Hepatocyte (in vitro differentiated cells): Measurements from ENCODE around the gene RPS21. TPM values are rescaled to one million over a fixed set of nuclear protein-coding genes. Genes with fewer than 3 reads are reported as not detected.

Experiments
- DNase-seq: peaks from one replicate; pipeline ENCODE4 v3.0.0-alpha.2; 2016; ENCODE audit warnings: low spot score
- H2AFZ ChIP-seq: fragments of 200-600 bp; sonication (generic); 2 replicates; pipeline ENCODE4 v1.6.0; 2016; ENCODE audit warnings: antibody characterized with exemption, mild to moderate bottlenecking
- H3K27ac ChIP-seq: fragments of 200-600 bp; sonication (generic); 2 replicates; pipeline ENCODE4 v1.5.1; 2016; ENCODE audit warnings: mild to moderate bottlenecking
- H3K27me3 ChIP-seq: fragments of 200-600 bp; sonication (generic); 2 replicates; pipeline ENCODE4 v1.6.1; 2016
- H3K36me3 ChIP-seq: fragments of 200-600 bp; sonication (generic); replicated peaks from 2 replicates; pipeline ENCODE4 v1.5.1; 2016; ENCODE audit warnings: low read depth; ENCODE audit not compliant: insufficient read depth
- H3K4me1 ChIP-seq: fragments of 200-600 bp; sonication (generic); 2 replicates; pipeline ENCODE4 v1.5.1; 2016; ENCODE audit warnings: mild to moderate bottlenecking, moderate library complexity; ENCODE audit not compliant: insufficient read depth
- H3K4me2 ChIP-seq: fragments of 200-600 bp; sonication (generic); 2 replicates; pipeline ENCODE4 v1.6.0; 2016
- H3K4me3 ChIP-seq: fragments of 200-600 bp; sonication (generic); 2 replicates; pipeline ENCODE4 v1.5.1; 2016; ENCODE audit warnings: mild to moderate bottlenecking
- H3K79me2 ChIP-seq: fragments of 200-600 bp; sonication (generic); 2 replicates; pipeline ENCODE4 v1.6.0; 2017; ENCODE audit warnings: mild to moderate bottlenecking
- H3K9me2 ChIP-seq: fragments of 200-600 bp; sonication (generic); replicated peaks from 2 replicates; pipeline ENCODE4 v1.6.0; 2017; ENCODE audit warnings: mild to moderate bottlenecking; ENCODE audit not compliant: insufficient read depth
- H3K9me3 ChIP-seq: fragments of 200-600 bp; sonication (generic); 2 replicates; pipeline ENCODE4 v1.5.1; 2016; ENCODE audit warnings: low read depth, mild to moderate bottlenecking
- H4K20me1 ChIP-seq: fragments of 200-600 bp; sonication (generic); 2 replicates; pipeline ENCODE4 v1.6.0; 2016; ENCODE audit warnings: mild to moderate bottlenecking; ENCODE audit not compliant: insufficient read depth, poor library complexity, severe bottlenecking
- EZH2 ChIP-seq: fragments of 200-600 bp; sonication (generic); IDR thresholded peaks from 2 replicates; pipeline ENCODE4 v1.6.1; 2016; ENCODE audit warnings: antibody characterized with exemption, mild to moderate bottlenecking, borderline replicate concordance
- EZH2phosphoT487 ChIP-seq: fragments of 200-600 bp; sonication (generic); IDR thresholded peaks from one replicate; pipeline ENCODE4 v1.6.1; 2018; ENCODE audit warnings: antibody characterized with exemption, mild to moderate bottlenecking, low read depth, moderate library complexity; ENCODE audit not compliant: unreplicated experiment, severe bottlenecking
- WGBS: methylation state at CpG from one replicate; pipeline ENCODE4 v1.1.6; 2016; ENCODE audit warnings: low lambda C conversion rate; ENCODE audit errors: missing lambda C conversion rate; 5-methylcytosine and 5-hydroxymethylcytosine counted together
- polyA plus RNA-seq: library from polyadenylated mRNA; unstranded; fragments of >200 nt; fragmentation: Nextera tagmentation; extraction: Ambion mirVana; gene quantifications from 2 replicates; pipeline ENCODE4 v1.2.1, GENCODE V29; 2016
- total RNA-seq: library from RNA; depleted of rRNA; stranded (reverse); fragments of >200 nt; gene quantifications from 2 replicates; pipeline ENCODE4 v1.2.3, GENCODE V29; 2014
- TF ChIP-seq, protein P1 (sequence below): fragments of 200-600 bp; sonication (generic); IDR thresholded peaks from 2 replicates; pipeline ENCODE4 v1.5.1; 2016; ENCODE audit warnings: antibody characterized with exemption, mild to moderate bottlenecking; ENCODE audit not compliant: poor library complexity

Gene RPS21
- total and polyA plus RNA-seq, 2 experiments from 2014 or later, result 460 to 1,754 TPM

DNA sequence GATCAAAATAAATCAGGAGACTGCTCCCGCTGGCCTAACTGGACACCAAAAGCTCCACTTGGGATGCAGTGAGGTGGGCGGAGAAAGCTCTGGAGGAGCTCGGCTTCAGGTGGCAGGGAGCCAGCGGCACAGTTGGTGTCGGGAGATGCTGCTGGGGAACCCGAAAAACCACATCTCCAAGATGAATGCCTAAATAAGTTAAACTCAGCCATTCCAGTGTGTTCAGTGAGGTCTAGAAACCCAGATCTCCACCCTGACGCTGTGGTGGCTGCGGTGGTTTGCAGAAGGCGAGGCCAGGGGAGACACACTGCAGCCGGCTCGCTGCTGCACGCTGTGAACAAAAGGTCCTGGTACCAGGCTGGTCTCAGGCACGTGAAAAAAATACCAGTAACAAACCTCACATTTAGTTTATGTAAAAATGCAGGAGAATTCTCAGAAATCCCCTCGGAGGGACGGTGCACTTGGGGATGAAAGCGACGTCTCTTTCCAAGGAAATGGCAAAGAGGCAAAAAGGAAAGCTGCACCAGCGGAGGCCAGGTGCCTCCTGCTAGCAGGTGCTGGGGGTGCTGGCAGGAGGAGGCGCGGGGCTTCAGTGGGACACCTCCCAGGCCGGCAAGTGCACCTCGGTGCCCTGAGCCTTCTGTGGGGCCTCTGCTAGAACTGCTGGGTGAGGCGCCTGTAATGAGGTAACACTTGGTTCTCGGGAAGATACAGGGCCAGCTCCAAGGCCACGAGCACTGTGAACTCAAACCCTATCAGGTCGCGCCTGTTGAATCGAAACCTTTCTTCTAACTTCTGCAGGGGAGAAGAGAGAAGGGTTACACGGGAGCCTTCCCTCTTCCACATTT is 3.6 kb downstream of the RPS21 start:
- no peak overlapping the region for H2AFZ ChIP-seq
- H3K27me3 ChIP-seq, result no peaks in the 10 kb centered on the region
- peaks cover 12% of the 10 kb centered on the region for H3K4me1 ChIP-seq
- no peak overlapping the region for H3K27ac ChIP-seq
- H3K36me3 ChIP-seq, result peaks cover 7% of the 10 kb centered on the region
- H4K20me1 ChIP-seq, result peaks cover 11% of the 10 kb centered on the region
- DNase-seq, result no peak
- H3K4me3 ChIP-seq, result no peak overlapping the region
- TF ChIP-seq, protein P1, sequence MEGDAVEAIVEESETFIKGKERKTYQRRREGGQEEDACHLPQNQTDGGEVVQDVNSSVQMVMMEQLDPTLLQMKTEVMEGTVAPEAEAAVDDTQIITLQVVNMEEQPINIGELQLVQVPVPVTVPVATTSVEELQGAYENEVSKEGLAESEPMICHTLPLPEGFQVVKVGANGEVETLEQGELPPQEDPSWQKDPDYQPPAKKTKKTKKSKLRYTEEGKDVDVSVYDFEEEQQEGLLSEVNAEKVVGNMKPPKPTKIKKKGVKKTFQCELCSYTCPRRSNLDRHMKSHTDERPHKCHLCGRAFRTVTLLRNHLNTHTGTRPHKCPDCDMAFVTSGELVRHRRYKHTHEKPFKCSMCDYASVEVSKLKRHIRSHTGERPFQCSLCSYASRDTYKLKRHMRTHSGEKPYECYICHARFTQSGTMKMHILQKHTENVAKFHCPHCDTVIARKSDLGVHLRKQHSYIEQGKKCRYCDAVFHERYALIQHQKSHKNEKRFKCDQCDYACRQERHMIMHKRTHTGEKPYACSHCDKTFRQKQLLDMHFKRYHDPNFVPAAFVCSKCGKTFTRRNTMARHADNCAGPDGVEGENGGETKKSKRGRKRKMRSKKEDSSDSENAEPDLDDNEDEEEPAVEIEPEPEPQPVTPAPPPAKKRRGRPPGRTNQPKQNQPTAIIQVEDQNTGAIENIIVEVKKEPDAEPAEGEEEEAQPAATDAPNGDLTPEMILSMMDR, result no peak
- TF ChIP-seq EZH2, result no peak
- TF ChIP-seq EZH2phosphoT487, result no peak
- H3K79me2 ChIP-seq, result peaks cover 36% of the 10 kb centered on the region
- H3K9me2 ChIP-seq, result no peaks in the 10 kb centered on the region
- H3K4me2 ChIP-seq, result no peak overlapping the region
- 93% methylated on average over 29 of the region's 29 CpGs for WGBS
- no peaks in the 10 kb centered on the region for H3K9me3 ChIP-seq

DNA sequence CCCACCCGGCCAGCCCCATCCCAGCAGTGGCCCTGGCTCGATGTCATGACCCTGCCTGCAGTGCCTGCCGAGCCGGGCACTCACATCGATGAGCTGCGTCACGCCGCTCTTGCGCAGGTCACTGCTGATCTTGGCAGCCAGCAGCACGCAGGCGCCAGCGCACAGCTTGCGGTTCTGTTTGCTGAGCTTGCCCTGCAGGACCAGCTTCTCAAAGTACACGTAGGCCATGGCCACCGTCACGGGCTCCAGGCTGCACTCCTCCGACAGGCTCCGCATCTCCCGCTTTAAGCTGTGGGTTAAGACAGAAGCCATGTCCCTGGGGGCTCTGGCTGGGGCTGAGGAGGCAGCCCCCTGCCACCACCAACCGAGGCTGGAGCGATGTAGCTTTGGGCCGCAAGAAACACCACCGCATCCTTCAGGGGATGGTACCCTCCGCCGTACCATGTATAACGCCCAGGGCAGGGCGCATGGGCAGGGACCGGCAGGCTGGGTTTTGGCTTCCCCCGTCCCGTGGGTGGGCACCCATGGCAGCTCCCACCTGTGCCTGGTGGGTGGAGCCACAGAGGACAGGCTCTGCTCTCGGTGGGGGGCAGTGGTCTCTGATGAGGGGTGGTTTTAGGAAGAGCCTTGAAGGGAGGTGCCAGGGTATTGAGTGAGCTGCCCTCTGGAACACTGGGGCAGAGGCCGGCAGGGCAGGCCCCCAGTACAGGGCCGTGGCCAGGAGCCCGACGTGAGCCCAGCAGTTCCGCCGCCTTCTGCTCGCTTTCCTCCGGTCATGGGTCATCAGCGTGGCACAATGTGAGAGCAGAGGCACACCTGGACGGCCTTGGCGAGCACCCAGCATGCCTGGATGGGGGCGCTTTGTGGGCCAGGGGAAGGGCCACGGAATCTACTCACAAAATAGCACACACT is 4.5 kb downstream of the RPS21 start:
- Histone ChIP-seq H3K79me2 (peaks cover 27% of the 10 kb centered on the region), H3K9me2 (no peaks in the 10 kb centered on the region), H3K4me2 (no peak overlapping the region), H3K27me3 (no peaks in the 10 kb centered on the region), H2AFZ (no peak overlapping the region), H3K4me1 (peaks cover 11% of the 10 kb centered on the region), H3K9me3 (no peaks in the 10 kb centered on the region), H4K20me1 (peaks cover 11% of the 10 kb centered on the region), H3K27ac (no peak overlapping the region), H3K4me3 (no peak overlapping the region), H3K36me3 (peaks cover 7% of the 10 kb centered on the region)
- DNase-seq, result no peak
- 93% methylated on average over 37 of the region's 44 CpGs for WGBS
- no peak for TF ChIP-seq EZH2phosphoT487
- TF ChIP-seq, protein P1, result no peak
- no peak for TF ChIP-seq EZH2

DNA sequence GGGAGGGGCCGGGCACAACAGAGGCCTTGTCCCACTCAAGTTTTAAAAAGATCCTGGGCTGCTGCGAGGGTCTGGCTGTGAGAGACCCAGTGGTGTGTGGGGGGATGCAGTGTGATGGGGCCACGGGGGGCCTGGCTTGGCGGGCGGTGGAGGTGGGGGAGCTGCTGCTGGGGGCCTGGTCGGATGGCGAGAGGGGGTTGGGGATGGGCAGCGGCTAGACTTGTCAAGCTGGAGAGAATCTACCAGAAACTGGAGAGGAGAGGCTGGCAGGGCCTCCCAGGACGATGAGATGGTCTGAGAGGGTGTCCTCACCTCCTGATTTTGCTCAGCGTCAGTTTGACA is 5.1 kb downstream of the RPS21 start:
- Histone ChIP-seq H3K36me3 (peaks cover 7% of the 10 kb centered on the region), H4K20me1 (peaks cover 11% of the 10 kb centered on the region), H3K4me1 (peaks cover 11% of the 10 kb centered on the region), H2AFZ (no peak overlapping the region), H3K79me2 (peaks cover 23% of the 10 kb centered on the region), H3K4me3 (no peak overlapping the region), H3K27me3 (no peaks in the 10 kb centered on the region), H3K4me2 (no peak overlapping the region), H3K27ac (no peak overlapping the region), H3K9me3 (no peaks in the 10 kb centered on the region), H3K9me2 (no peaks in the 10 kb centered on the region)
- WGBS, result 95% methylated on average over 9 of the region's 10 CpGs
- DNase-seq, result no peak
- TF ChIP-seq, protein P1, result no peak
- TF ChIP-seq EZH2phosphoT487 (no peak), EZH2 (no peak)
